Sigmoid colon (tissue), 4 donors: ENCODE results near the gene NTRK1.

Experiments used
- CTCF ChIP-seq, 4 experiments: fragments of 450-650 bp in 3 of 4; fragments of 200-600 bp in 1 of 4; IDR thresholded peaks; one replicate each; pipeline ENCODE4 v1.5.1; 2016 to 2019; ENCODE audit warnings: antibody characterized with exemption in 4 of 4, mild to moderate bottlenecking in 3 of 4, moderate library complexity in 2 of 4
- EP300 ChIP-seq, 4 donors: sonication (generic); formaldehyde crosslinking; IDR thresholded peaks; one replicate each; pipeline ENCODE4 v1.6.1; 2017; ENCODE audit warnings: antibody characterized with exemption in 4 of 4
- POLR2AphosphoS5 ChIP-seq, 4 donors: sonication (generic); formaldehyde crosslinking; IDR thresholded peaks; one replicate each; pipeline ENCODE4 v1.6.1; 2017; ENCODE audit warnings: antibody characterized with exemption in 4 of 4

- no peak for TF ChIP-seq CTCF (IDR thresholded peaks at IDR 0.05)
- no peak for TF ChIP-seq POLR2AphosphoS5 (IDR thresholded peaks at IDR 0.05)
- TF ChIP-seq EP300 (IDR thresholded peaks at IDR 0.05): no peak
These were observed 24.6 kb downstream of the NTRK1 start for GRCh38 chr1:156885314-156885713.
